Fibroblast of mammary gland (primary cell): ENCODE data around the gene HOXD9.
A peak's percentile ranks its signal among the peaks of the same experiment; 100 is the strongest.

ENCODE experiments used
- DNase-seq: peaks from one replicate; pipeline ENCODE4 v3.0.0-alpha.2; 2010; ENCODE audit warnings: low read depth
- H3K4me3 ChIP-seq: 2 replicates; pipeline ENCODE4 v1.5.1; 2011; ENCODE audit warnings: low read depth, mild to moderate bottlenecking, low read length, moderate library complexity; ENCODE audit not compliant: control insufficient read depth
- CTCF ChIP-seq: conservative IDR thresholded peaks from 2 replicates; pipeline ENCODE4 v1.5.1; 2011; ENCODE audit warnings: low read depth, low read length, inconsistent platforms; ENCODE audit not compliant: control insufficient read depth, insufficient read depth

The HOXD9 gene

GRCh38 chr2:176114120-176114929, 8.2 kb upstream of the HOXD9 start:
- no peak for TF ChIP-seq CTCF
- no peak overlapping the region for H3K4me3 ChIP-seq
- DNase-seq = no peak

GRCh38 chr2:176114930-176115625, 7.4 kb upstream of the HOXD9 start:
- H3K4me3 ChIP-seq = no peak overlapping the region
- no peak for DNase-seq
- no peak for TF ChIP-seq CTCF

- DNase-seq = peak; percentile 81
- H3K4me3 ChIP-seq = peak within 1 kb of the TSS; percentile 33
- TF ChIP-seq CTCF = peak; percentile 40
These were observed 6.4 kb upstream of the HOXD9 start, which contains the start of gene HOXD10 for GRCh38 chr2:176115883-176116813. HOXD10 (plus strand) TSS chr2:176116778; CDS start chr2:176116834, 56 bp downstream.

GRCh38 chr2:176117162-176117822, 5.2 kb upstream of the HOXD9 start:
- no peak for DNase-seq
- no peak overlapping the region for H3K4me3 ChIP-seq
- no peak for TF ChIP-seq CTCF

- TF ChIP-seq CTCF = no peak
- no peak for DNase-seq
- H3K4me3 ChIP-seq = no peak overlapping the region
These were observed 4.6 kb upstream of the HOXD9 start for GRCh38 chr2:176117823-176118371.
